A172 (cell line): Measurements from ENCODE around the gene TENM4. TPM values are rescaled to one million over a fixed set of nuclear protein-coding genes. Genes with fewer than 3 reads are reported as not detected.

Source experiments
- DNase-seq: peaks from one replicate; pipeline ENCODE4 v3.0.0-alpha.2; 2015; ENCODE audit warnings: low spot score
- total RNA-seq: library from RNA; depleted of rRNA; stranded (reverse); fragments of >200 nt; shearing (Covaris generic); gene quantifications from 2 replicates; pipeline ENCODE4 v1.2.3, GENCODE V29; 2014

TENM4 gene
- total RNA-seq, 1 experiment from 2014 or later, result 0.91 TPM

DNA sequence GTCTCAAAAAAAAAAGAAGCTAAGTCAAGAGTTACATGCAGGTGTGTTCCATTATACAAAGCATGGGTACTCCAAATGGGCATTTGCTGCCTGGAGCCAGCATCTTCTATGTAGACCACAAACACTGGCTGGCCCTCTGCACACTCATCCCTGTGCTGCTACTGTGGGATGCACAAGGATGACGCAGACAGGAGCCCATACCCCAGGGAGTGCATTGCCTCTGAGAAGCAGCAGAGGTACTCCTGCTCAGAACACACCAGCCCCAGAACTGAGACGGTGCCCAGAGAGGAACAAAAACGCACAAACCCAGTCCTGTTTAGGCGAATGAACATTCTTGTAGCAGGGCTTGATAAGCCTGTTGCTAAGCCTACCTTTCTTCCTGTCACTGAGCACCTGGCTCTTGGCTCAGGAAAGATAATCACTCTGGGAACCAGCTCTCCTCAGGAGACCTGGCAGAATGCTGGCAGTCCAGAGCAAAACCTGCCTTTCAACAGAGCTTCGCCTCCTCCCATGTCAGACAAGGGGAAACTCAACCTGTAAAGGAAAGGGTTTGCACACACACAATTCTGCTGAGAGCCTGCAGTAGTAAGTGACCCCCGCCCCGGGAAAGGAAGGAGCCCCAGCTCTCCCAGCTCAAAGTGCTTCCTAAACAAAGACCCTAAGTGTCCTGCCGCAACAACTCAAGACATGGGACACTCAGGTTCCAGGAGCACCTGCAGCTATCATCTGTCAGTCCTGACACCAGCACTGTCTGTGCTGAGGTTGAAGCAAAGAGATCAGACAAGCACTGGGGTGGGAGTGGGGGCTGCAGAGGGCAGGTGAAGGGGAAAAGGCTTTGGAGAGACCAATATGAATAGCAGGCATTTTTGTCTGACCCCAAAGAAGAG lies 145.7 kb downstream of the TENM4 start:
- no peak for DNase-seq

DNA sequence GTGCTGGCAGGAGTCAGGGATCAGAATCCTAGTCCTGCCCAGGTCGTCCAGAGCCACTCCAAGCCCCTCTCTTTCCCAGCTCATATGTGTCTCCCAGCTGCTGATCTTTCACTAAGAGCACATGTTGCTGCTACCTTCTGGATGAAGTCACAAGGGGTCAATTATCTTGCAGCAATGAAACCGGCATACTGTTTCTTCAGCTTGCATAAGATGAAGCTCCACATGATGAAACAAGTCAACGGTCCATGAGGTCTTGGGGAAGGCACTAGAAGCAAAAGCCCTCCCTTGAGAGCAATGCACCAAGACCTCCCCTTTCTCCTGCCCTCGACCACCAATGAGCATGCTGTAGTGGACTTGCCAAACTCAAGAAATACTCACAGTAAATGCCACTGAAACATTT lies 148.9 kb downstream of the TENM4 start:
- no peak for DNase-seq

DNA sequence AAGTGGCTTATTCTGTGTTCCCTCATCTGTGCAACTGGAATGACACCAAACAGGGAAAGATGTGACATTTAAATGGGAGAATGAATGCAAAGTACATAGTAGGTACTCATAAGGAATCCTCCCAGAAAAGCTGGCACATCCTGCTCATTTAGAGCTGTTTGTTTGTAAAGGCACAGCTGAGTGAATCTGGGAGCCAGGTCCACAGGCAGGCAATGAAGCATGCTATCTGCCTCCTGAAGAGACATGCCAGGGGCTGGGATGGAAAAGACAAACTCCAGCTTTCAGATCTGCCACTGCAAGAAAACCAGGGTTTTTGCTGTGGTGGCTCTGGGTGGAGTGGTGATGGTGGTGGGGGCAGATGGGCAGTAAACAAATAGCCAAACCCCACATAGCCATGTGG lies 150.1 kb downstream of the TENM4 start:
- DNase-seq, result no peak

DNA sequence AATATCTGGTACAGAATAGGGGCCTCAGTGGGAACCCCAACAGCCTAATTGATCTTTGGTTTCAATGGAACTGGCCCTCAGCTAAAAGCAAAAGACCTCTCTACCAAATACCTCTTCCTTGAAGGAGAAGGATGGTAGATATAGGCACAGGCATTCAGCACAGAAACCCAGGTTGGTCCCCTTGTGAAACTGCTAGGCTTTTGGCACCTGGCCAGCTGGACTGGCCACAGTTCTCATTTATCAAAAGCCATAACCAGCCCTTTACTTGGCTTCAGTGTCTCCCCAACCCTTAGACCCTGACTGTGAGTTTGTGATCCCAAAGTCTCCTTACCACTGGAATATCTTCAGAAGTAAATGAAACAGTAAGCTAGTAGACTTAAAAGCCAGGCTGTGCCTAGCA lies 152.9 kb downstream of the TENM4 start:
- no peak for DNase-seq

DNA sequence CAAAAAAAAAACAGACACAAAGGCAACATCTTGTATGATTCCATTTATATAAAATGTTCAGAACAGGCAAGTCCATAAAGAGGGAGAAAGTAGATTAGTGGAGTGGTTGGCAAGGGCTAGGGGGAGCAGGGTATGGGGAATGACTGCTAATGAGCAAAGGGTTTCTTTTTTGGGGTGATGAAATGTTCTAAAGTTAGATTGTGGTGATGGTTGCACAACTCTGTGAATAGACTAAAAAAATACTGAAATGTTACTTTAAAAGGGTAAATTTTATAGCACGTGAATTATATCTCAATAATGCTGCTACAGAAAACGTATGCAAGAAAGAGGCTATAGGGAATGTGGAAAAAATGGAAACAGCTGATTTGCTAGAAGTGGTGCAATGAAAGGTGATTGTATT lies 155.1 kb downstream of the TENM4 start:
- DNase-seq, result no peak

DNA sequence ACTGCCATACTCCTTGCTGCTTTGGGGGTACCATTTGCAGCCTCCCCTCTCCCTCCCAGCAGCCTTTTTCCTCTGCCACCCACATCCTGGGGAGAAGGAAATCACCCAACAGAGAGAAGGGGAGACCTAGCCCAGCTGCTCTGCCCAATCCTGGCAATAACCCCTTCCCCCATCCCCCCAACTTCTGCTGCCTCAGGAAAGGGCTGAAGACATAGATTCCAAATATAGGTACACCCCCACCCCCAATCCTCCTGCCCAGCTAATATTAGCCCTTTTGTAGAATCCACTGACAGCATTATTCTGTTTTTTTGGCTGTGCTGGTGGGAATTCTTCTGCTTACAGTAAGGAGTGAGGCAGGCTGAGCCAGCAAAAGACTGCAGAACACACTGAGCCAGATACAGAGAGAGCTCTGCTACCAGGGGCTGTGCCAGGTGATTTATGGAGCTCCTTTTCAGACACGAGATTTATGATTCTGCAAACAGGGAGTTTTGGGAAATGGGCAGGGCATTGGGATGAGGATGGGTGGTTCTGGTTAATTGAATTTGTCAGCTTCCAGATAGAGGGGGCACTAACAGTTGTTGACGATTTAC lies 164.0 kb downstream of the TENM4 start:
- no peak for DNase-seq

DNA sequence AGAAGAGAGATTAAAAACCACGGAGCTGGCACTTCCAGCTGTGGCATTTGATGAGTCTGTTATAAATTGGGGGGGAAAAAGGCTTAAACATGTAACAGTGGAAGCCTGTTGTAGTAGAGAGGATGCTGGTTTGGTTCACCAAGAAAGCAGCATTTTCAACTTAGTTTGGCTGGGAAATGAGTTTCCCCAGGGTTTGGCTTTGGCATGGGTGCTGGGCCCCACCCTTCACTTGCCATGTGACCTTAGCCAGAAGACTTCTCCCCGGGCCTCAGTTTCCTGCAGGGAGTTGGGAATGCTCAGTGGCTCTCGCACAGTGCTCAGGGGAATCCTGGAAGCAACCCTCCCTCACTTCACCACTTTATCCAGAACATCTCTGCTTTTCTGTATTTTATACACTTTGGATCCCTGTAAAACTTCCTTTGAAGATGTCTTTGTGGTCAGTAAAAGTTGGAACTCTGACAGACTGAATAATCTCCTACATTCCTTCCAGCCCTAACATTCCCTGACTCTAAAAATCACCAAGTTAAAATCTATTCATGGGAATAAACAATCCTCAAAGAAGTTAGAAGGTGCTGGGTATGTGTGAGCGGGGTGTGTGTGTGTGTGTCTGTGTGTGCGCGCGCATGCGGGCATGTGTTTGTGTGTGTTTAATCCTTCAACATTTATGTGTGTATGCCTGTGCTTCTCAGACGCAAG lies 166.0 kb downstream of the TENM4 start:
- DNase-seq, result no peak

DNA sequence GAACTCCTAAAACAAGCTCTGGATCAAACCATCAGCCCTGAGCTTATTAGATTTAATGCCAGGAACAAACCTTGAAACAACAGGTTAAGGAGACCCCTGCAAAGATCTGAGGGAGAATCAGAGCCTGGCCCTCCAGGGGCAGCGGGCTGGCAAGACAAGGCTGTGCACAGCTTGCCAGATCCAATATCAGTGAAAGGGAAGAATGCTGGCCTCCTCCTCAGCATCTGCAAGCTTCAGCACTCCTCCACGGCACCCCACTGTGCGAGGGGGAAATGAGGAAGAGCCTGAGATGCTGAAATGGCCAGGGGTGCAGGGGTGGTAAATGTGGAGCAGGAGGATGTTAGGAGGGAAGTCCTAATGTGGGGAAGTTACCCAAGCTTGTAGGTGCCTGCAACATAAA lies 167.0 kb downstream of the TENM4 start:
- DNase-seq, result no peak

DNA sequence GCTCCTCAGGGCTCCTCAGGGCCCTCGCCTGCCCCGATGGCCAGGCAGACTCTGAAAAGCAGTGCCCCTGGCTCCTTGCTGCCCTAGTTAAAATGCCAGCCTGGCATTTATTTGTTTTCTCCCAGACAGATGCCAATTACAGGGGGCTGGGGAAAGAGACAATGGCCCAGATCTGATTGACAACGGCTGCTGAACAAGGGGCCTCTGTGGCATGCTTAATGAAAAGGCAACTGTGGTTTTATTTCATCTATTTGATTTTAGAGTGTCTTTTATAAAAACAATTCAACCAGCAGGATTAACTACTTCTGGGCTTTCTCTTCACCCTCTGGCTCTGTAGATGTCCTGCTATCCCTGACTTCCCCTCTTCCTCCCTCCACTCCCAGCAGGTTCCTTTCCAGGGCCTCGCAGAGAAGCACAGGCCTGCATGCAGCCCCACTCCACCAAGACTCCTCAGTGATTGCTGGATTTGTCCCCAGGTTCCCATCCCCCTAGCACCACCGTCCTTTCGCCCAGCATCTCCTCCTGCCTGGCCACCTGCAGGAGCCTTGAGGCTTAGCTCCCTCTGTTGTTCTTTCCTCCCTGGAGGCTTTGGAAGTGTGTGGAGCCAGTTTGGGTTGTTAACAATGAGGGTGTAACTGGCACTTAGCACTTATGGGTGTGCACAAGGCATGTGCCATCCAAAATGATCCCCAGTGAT lies 171.1 kb downstream of the TENM4 start:
- no peak for DNase-seq

DNA sequence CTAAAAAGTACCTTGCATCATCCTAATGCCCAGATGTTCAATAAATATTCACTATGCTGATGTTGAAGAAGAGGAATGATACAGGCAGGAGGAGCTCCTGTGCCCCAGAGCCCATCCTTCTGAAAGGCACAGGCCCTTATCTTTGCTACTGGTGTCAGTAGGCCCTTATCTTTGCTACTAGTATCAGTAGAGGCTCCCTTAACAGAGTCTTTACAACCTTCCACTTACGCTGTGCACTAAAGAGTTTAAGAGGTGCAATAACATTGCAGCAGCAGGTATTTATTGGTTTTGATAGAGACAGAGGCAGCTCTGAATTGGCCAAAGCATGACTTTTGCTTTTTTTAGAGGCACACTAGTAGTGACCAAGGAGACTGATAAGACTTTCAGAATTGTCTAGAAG lies 174.4 kb downstream of the TENM4 start:
- DNase-seq, result no peak

DNA sequence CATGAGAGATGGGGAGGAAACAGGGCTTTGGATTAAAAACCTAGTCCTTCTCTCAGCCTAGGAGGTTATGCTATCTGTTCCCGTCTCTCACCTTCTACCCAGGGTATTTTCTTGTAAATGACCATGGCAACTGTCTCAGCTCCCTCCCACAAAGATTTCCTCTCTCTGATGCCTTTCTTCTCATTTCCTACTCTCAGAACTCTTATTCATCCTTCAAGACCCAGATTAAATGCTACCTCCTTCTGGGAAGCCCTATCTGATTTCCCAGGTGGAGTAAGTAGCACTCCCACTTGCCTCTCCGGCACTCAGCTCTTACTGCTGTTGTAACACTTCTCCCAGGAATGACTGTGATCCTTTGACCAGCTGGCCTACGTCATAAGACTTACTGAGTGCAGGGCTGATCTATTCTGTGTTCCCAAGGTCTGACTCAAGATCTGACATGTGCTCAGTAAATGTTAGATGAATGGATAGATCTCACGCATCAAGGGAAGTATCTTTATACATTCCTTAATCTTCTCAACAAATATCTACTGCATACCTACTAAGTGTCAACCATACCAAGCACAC lies 175.0 kb downstream of the TENM4 start:
- no peak for DNase-seq

DNA sequence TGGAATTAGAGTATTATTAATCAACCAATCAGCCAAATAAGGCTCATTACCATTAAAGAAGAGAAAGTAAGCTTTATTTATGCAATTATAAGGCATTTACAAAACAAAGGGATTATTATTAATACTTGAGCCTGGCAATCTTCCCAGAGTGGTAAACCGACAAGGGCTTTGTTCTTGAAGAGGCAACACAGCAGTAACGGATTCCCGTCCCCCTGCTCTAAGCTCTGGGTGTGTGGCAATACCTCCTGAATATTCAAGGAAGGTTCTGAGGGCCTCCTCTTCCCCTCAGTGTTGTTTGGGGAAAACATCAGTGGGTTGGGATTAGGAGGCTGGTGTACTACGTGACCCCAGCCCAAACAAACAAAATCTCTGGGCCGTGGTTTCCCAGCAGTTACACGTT lies 176.5 kb downstream of the TENM4 start:
- no peak for DNase-seq

DNA sequence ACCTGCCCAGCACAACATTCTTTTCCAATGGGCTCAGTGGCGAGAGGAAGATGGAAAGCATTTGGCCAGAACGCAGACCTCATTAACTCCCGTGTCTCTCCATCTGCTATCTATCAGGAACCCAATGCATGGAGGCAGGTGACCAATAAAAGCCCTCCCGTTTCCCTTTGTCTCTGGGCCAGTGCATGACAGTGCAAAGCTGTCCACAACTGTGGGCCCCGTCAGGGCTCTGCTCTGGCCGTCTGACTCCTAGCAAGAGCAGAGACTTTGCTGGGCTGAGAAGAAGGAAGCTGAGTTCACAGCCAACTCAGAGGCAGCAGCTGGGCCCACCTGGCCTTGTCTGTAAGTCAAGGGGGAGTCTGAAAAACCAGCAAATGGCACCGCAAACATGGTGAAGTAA lies 177.8 kb downstream of the TENM4 start:
- DNase-seq, result no peak

DNA sequence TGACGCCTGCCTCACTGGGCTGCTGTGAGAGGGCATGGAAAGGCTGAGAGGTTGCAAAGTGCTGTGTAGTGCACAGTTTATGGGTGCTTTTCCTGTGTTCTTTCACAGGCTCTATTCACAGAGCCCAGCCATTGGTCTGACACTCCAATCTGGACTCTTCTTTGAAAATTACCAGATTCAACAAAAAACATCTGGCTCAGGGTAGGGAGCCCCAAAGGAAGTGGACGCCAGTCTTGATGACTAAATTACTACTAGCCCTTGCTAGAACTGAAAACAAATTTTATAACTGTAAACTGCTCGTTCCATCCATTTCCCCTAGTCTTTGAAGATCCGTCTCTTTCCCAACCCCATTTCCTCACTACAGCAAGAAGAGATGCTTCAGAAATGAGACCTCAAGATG lies 178.6 kb downstream of the TENM4 start:
- DNase-seq, result no peak

DNA sequence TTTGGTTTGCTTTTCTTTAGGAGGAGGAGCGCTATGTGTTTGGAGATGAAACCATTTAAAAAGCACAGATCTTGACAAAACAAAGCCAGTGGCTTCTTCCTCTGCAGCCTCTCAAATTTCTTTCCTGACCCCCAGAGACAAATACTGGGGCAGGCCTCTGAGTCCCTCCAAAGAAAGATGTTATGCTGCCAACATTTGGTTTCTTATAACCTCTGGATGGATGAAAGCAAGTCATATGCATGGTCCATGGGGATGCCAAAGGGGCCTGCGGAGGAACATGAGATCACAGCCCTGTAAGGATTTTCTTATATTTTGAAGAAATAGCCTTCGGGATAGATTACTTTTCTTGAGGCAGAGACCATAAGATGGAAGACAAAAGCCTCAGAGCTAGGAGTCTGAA lies 179.1 kb downstream of the TENM4 start:
- DNase-seq, result no peak

DNA sequence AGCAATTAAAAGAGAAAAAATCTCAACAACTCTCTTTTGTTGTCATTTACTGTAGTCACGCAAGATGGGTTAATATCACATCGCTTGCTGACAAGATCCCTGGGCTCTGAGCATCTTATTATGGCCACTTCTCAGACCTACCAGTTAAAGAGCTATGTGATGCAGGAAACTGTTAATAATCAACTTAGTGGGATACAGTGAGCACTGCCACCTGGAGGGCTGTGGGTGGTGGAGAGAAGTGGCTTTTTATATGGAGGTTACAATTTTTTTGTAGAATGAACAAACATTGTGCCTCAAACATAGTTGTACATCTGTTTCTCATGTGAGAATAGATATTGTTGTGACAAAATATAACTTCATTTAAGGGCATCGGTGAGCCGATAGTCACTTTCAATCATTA lies 181.0 kb downstream of the TENM4 start:
- DNase-seq, result no peak

DNA sequence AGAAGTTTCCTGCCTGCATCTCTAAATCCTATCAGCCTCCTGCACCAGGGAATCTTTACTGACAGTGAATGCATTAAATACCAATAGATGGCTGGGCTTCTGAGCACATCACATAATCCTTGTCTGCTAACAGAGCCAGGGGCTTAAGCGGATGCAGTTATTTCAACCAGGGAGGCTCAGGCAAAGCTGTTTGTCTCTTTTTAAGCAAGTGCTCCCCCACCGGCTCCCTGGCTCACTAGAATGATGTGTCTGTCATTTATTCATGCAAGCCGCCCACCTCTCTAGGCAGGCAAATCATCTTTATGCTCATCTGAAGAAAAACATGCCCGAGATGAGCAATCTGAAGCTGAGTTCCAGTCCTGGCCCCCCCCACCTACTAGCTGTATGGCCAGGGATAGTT lies 182.3 kb downstream of the TENM4 start:
- DNase-seq, result no peak

DNA sequence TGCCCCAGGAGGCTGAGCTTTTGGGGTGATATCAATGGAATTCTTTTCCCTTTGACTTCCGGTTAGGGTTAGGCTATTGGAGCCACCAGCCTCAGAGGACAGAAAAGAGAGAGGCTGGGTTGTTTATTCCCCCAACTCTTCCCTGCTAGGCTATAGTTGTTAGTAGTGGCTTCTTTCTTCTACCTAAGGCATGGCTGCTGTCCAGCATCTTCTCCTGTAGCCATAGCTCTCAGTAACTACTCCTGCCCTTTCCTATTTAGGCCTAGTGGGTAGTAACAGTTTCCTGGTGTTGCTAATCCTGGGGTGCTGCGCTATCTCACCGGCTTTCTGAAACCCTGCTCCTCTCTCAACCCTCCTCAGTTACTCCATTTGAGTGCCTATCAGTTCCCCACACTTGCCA lies 184.9 kb downstream of the TENM4 start:
- DNase-seq, result no peak

DNA sequence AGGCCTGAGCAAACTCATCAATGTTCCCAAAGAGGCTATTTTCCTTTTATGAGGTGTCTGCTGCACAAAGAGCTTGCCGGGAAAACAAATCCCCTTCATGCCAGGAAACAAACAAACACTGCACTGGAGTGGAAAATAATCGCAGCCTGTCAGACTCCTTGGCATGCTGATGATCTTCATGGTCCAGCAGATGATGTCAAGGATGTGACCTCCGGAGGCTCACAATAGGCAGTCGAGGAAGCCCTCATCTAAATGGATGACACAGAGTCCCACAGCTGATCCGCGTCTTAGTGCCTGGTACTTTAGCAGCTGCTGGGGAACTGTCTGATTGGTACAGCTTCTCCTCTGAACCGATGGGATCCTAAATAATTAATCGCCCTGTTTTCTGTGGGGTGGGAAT lies 187.6 kb downstream of the TENM4 start:
- DNase-seq, result no peak

DNA sequence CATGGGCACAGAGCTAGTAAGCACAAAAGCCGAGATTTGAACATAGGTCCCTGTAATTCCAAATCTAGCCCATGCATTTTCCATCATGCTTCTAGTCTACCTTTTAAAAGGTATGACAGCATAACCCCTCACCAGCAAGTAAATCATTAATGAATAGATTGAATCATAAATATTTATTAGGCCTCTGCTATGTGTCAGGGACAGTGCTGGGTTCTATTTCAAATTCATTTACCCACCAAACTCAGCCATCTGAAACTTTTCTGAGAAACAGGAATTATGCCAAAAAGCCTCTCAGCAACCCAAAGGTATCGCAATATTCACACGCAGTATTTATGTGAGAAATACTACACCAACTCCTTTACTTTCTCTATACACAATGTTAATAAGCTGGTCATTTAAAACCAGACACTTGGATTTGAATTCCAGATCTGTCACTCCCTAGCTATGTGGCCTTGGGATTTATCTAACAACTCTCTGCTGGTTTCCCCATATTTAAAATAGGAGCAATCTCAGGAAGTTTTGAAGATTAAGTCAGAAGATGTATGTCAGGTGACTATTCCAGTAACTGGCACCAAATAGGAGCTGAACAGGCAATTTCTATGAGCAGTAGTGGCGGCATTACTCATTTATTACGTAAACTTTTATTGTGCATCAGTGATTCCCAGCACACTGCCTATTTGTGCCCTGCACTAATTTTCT lies 191.4 kb downstream of the TENM4 start:
- no peak for DNase-seq

DNA sequence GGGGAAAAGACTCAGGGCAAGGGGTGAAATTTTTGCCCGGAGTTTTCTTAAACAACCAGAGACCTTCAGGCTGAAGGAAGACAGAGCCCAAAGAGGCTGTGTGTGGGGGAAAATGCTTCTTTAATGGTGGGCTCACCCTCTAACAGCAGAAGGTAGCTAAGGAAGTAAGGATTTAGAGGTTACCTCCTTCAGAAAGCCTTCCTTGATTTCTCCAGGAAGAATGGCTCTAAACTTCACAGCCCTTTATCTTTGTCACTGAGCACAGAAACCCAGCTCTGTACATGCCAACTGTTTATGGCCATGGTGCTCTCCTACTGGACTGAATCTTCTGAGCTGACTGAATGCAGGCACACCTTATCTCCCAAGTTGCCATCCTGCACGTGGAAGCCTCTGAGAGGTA lies 196.0 kb downstream of the TENM4 start:
- DNase-seq, result no peak
